Prostate gland (tissue), 2 donors: ENCODE data around the gene NKG7.

ENCODE experiments used
- POLR2A ChIP-seq: fragments of 450-650 bp; IDR thresholded peaks from one replicate; pipeline ENCODE4 v1.6.1; 2016; ENCODE audit warnings: antibody characterized with exemption, mild to moderate bottlenecking
- POLR2AphosphoS5 ChIP-seq: sonication (generic); formaldehyde crosslinking; IDR thresholded peaks from one replicate; pipeline ENCODE4 v1.6.1; 2017; ENCODE audit warnings: antibody characterized with exemption
- TF ChIP-seq, protein P1 (sequence below), 4 experiments: fragments of 200-600 bp in 2 of 4; fragments of 450-650 bp in 2 of 4; sonication (generic) in 2 of 4; IDR thresholded peaks; 1 replicate in 3 of 4; 2 replicates in 1 of 4; pipeline ENCODE4 v1.5.1; 2016 to 2019; ENCODE audit warnings: antibody characterized with exemption in 4 of 4, mild to moderate bottlenecking in 2 of 4, moderate library complexity in 2 of 4

DNA sequence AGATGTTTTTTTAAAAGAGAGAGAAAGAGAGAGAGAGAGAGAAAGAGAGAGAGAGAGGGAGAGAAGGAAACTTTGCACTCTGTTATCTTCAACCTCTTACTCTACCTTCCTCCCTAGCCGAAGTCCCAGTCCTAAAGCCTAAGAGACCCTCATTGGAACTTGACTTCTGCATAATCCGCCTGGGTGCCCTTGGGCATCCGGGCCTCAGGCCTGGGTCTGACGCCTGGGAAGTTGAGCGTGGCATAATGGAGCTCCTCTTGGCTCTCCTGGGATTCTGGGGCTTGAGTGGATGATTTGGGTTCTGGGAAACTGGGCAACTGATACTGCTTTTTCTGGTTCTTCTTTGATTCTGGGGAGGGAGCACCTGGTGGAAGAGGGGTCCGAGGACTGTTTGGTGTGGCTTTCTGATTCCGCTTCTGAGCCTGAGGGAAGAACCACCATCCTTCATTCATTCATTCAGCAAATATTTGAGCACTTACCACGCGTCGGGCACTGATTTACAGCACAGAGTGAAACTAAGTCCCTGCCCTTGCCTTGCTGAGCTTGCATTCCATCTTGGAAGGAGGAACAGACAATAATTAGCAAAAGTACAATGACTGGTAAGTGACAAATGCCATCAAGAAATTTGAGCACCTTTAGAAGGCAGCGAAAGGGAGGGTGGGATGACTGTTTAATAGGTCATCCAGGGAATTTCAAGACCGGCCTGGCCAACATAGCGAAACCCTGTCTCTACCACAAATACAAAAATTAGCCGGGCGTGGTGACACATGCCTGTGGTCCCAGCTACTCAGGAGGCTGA, 38.7 kb upstream of the NKG7 start:
- TF ChIP-seq, protein P1, sequence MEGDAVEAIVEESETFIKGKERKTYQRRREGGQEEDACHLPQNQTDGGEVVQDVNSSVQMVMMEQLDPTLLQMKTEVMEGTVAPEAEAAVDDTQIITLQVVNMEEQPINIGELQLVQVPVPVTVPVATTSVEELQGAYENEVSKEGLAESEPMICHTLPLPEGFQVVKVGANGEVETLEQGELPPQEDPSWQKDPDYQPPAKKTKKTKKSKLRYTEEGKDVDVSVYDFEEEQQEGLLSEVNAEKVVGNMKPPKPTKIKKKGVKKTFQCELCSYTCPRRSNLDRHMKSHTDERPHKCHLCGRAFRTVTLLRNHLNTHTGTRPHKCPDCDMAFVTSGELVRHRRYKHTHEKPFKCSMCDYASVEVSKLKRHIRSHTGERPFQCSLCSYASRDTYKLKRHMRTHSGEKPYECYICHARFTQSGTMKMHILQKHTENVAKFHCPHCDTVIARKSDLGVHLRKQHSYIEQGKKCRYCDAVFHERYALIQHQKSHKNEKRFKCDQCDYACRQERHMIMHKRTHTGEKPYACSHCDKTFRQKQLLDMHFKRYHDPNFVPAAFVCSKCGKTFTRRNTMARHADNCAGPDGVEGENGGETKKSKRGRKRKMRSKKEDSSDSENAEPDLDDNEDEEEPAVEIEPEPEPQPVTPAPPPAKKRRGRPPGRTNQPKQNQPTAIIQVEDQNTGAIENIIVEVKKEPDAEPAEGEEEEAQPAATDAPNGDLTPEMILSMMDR (IDR thresholded peaks at IDR 0.05), result no peak
- TF ChIP-seq POLR2AphosphoS5 (no peak), POLR2A (no peak)
